GM21723 (cell line): ENCODE results near the gene MEIS2.

Experiments used
- ATAC-seq: cut with Tn5 transposase; IDR thresholded peaks from one replicate; pipeline ENCODE4 v1.9.1; 2021; ENCODE audit warnings: mild to moderate bottlenecking, moderate library complexity; ENCODE audit not compliant: unreplicated experiment

The MEIS2 gene

DNA sequence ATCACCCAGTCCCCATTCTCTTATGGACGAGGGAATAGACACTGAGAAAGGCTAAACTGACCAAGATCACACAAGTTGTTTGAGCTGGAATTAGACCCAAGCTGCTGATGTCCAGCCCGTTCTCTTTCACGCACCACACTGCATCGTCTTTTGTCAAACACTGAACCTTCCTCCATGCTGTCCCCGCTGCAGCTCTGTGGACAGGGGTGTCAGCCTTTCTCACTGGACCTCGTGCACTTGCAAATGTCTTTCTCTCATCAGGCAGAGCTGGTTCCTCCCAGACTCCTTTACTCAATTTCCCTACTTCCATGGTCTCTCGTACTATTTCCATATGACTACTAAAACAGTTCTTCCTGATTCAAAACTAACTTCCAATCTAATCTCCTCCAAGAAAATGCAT lies 161.6 kb downstream of the MEIS2 start:
- no peak for ATAC-seq

DNA sequence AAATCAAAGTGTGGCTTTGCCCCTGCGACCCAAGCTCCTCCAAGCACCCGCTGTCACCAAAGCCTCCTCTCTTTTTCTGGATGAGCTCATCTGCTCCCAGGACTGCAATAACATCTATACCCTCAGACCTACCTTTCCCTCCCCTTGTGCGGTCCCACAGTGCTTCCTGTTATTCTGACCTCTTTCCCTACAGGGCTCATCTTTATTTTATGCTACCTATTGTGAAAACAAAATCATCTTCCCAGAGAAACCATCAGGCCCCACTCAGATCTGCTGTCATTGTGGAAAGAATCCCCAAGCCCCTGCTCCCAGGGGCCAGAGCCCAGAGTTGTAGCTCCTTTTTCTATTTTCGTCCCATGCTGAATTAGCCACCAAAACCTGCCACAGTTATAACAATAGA lies 162.2 kb downstream of the MEIS2 start:
- no peak for ATAC-seq

DNA sequence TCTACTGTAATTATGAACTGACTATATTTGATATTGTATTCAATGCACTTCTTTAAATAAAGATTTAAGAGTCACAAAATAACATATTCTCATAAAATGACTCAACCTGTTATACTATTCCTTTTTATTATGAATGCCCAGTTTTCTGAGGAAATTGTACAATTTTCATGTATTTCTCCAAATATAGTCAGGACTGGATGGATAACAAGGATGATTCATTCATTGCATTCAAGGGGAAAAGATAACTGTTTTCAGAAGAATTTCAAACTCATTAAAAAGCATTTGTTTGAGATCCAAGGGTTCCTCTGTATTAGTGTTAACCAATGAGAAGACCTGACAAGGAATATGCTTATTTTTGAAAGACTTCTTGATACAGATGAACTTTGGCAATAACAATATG lies 163.7 kb downstream of the MEIS2 start:
- ATAC-seq = no peak

GRCh38 chr15:36933255-36933990 lies 166.9 kb downstream of the MEIS2 start:
- no peak for ATAC-seq

DNA sequence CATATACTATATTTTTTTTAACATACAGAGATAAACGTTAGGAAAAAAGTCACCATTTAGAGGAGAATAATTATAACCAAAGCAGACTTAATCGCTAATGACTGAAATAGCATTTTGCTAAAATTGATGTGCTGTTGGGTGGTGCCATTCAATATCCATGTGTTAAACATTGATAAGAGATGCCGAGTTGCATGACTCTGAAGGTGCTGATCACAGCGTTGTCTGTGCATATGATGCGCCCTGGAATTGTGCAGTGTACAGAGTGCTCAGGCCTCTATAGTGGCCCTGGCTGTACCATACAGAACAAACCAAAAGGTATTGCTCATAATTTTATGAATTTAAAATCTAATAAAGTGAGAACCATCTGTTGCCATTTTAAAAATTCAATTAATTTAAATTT lies 168.3 kb downstream of the MEIS2 start:
- no peak for ATAC-seq

DNA sequence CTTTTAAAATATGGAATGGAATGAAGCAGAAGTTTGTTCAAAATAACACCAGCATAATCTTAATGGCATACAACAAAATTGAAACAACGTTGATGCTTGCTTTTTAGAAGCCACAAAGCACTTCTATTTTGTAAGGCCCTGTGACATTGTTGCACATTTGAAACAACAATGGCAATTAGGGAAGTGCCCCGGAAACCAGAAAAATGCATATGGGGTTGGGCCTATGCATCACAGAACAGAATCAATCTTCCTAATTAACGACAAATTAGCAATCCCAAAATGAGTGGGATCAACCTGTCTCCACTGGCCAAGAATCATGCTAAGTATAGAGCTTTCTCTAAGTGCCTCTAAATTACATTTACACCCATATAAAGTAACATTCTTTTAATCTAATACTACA lies 168.9 kb downstream of the MEIS2 start:
- ATAC-seq = no peak

DNA sequence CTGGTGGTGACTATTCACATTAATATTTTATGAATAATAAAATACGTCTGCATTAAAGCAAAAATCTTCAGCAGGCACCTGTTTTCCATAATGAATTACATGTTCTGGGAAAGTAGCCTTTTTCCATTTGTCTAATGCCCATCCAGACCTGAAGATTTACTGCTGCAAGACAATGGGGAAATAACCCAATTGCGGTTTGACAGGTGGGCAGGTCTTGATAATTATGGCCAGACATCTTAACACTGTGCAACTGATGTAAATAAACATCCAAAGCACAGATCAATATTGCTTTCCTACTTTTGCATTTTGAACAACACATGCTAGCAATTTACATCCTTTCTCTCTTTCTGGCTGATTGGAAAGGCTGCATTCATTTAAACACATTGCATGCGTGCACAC lies 173.9 kb downstream of the MEIS2 start:
- no peak for ATAC-seq

GRCh38 chr15:36925653-36926426 lies 174.5 kb downstream of the MEIS2 start:
- ATAC-seq = no peak

GRCh38 chr15:36925049-36925448 lies 175.3 kb downstream of the MEIS2 start:
- no peak for ATAC-seq

- no peak for ATAC-seq
Measured at GRCh38 chr15:36924034-36924433, 176.3 kb downstream of the MEIS2 start.

- no peak for ATAC-seq
Measured at GRCh38 chr15:36921484-36922091, 178.8 kb downstream of the MEIS2 start.

- ATAC-seq = no peak
Measured at GRCh38 chr15:36917411-36918267, 182.7 kb downstream of the MEIS2 start.

DNA sequence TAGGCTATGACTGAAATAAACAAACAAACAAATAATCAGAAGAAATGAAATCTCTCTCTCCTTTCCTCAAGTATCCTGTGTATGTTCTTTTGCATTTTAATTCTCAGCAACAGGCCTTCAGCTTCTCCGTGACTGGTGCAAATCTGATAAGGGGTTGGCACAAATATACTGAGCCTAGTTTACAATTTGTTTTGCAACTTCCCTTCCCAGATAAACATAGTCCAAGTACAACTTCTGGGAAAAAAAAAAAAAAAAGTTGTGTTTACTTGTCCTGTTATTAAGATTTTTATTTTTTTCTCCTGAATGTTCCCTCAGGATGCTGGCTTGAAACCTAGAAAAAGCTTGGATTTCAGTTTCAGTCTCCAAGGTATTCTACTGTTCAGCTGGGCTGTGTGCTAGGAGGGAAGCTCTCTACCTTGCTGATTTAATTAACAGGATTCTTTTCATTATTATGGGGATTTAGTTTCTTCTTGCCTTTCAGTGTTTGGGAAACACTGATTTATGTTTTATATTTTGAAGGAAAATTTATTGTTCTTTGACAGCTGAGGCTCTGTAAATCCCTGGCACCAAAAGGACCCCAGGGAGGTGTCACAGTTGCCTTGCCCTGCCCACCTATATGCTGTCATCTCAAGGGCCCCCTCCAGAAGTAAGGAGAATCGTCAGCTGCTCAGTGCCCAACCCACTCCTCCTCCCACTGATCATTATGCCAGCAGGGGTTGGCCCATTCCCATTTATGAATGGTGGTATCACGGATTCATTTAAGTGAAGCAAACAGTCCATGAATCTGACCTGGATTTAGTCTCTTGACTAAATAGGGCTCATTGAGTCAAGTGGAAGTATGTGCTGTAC lies 185.2 kb downstream of the MEIS2 start:
- no peak for ATAC-seq

DNA sequence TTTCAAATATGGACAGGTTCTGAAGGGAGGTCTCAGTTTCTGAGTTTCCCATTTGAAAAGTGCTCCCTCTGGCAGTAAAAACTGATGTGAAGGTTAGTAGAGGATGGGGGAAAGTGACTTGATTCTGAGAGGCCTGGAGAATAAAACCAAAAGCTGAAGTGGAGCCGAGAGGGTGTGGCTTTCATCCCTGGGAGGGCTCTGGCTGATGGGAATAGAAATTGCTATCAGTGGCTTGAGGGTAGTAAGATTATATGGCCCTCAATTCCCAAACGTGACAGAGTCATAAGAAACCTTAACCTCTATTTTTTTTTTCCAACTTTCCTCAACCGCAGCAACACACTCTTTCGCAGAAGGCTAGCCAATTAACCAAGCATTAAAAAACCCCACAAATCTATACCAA lies 185.9 kb downstream of the MEIS2 start:
- no peak for ATAC-seq

DNA sequence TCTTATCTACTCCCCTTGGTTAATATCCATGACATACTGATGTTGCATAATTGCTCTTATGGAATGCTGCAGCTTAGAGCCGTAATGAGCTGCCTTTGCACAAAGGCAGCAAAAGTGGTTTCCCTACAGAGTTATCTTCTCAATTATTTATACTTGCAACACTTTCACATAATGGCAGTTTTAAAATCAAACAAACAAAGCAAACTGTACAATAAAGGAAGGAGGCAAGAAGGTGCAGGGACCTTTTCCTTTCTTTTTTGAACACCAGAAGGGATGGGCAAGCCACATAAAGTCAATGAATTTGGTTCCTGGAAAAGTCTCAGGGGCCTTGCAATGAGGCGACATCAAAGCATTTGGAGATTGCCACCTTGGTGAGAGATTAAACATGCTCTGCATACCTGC lies 188.0 kb downstream of the MEIS2 start:
- no peak for ATAC-seq

DNA sequence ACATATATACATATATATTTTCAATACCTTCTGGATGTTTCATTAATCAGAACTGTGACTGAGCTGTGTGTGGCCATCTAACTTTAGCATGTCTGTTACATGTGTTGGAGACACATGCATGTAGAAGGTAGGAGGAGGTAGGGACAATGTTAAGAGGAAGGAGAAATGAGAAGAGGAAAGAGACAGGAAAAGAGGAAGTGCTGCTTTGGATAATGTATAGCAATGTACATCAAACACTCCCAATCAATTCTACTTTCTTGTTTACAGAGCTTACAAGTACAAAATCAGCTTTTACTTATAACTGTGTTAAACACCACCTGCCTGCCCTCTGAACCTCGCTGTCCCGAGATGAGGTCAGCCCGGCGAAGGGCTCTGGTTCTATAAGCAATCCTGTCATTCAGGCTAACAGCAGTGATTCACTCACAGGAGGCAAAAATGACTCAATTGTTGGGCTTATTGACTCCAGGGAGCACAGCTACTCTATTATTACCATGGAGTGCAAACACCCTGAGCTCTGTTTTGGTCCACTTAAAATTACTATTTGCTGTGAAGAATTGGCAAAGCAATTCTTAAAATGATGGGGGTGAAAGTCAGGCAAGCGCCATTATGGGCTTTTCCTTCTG lies 188.9 kb downstream of the MEIS2 start:
- no peak for ATAC-seq

DNA sequence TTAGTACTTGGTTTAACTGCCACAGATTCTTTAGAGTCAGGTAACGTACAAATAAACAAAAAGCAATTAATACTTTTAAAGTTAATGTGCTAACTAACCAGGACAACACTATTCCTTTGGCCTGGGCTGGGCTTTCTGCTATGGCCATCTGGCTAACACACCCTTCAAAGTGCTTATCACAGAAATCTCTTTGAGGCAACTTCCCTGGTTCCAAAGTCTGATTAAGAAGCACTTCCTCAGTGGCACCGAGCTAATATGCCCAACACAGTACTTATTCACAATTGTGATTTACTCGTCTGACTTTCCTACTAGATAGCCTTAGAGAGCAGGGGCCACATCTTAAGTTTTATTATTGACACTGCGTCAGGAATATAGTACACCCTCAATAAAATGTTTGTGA lies 191.4 kb downstream of the MEIS2 start:
- no peak for ATAC-seq

- ATAC-seq = no peak
Measured at GRCh38 chr15:36907295-36907694, 193.1 kb downstream of the MEIS2 start.

DNA sequence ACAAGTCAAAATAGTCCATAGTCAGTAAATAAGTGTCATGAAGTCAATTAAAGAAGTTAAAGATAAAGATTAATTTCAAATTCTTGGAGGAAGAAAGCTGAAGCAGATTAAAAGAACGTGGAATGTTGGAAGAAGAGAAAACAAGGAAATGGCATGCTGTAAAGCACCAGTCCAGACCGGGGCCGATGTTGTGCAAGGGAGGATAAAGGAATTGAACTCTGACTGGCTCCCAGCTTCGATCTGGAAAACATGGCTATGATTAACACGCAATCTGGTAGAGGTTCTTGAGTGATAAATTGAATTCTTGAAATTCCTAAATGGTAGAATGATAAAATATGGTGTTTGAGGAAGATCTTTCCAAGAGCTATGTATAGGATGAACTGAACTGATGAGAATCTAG lies 194.4 kb downstream of the MEIS2 start:
- ATAC-seq = no peak

DNA sequence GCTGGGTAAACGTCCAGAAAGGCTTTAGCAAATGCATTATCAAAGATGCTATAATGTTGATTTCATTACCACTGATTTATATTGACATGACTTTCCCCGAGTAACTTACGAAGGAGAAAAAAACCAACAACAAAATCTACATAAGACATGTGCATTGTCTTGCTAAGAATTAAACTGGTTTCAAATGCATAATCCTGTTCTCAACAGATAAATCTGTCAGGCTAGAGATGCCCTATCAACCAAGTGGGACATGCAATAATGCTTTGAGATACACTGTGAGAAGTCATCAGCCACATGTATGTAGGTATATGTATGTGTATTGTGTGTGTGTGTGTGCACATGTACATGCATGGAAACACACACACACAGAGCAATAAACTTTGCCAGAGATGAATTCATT lies 195.6 kb downstream of the MEIS2 start:
- ATAC-seq = no peak
